Posterior vena cava (tissue), 2 donors: ENCODE measurements around the gene KCNJ11. TPM values are rescaled to one million over a fixed set of nuclear protein-coding genes. Genes with fewer than 3 reads are reported as not detected.
A peak's percentile ranks its signal among the peaks of the same experiment; 100 is the strongest.
"Not testable (repeated sequence)": the region's sequence is repeated elsewhere in the genome, so short reads cannot be mapped to it uniquely, and the experiment has no call there.

Experiments used
- DNase-seq: peaks from one replicate; pipeline ENCODE4 v3.0.0-alpha.2; 2020; ENCODE audit warnings: low spot score
- intact Hi-C, 2 donors: fragments of 100-400 bp; cut with DNase I; formaldehyde crosslinking; loops; one replicate each; pipeline versions ENCODE4 v1.14.1 to v1.14.2; 2022 to 2023
- long read RNA-seq, 2 donors: library from polyadenylated mRNA; unstranded; transcript quantifications; one replicate each; pipeline ENCODE4 v2.0.0, GENCODE V29; 2020 to 2021
- total RNA-seq, 2 donors: library from RNA; stranded (reverse); fragmentation: NEBNext Ultra II Directional; extraction: Animal tissue kit (Norgen Biotek cat#: 25700); gene quantifications; one replicate each; pipeline ENCODE4 v1.2.1, GENCODE V29; 2021
- donor health status: DM: yes; HTN: yes; CAD: no.
- donor health status: DM: yes; HTN: yes; CAD: no.

KCNJ11 gene
- 1 to 10 TPM in 1 of 2 donors, under 1 TPM in 1; 0.56 to 1.3 TPM for total RNA-seq
- long read RNA-seq, donor 1, partial matches to known transcripts = 0 of 1 reads
- long read RNA-seq, donor 1, other reads (novel, unspliced or antisense) = 0 of 1 reads
- long read RNA-seq, donor 2 = 0 reads

- intact Hi-C loops = no loop called here
- DNase-seq = peak; percentile 84
Measured at GRCh38 chr11:17388609-17389210, at the start of gene KCNJ11. Gene KCNJ11 (minus strand): TSS chr11:17388659. CDS start chr11:17388091, 568 bp downstream.

GRCh38 chr11:17437366-17437765 is 48.9 kb upstream of the KCNJ11 start:
- intact Hi-C loops = no loop called here
- DNase-seq = no peak

- no peak for DNase-seq
- intact Hi-C loops = no loop called here
Measured at GRCh38 chr11:17434108-17434507, 45.6 kb upstream of the KCNJ11 start.

- no peak for DNase-seq
- intact Hi-C loops = no loop called here
Measured at GRCh38 chr11:17432002-17432401, 43.5 kb upstream of the KCNJ11 start.

- DNase-seq = no peak
- intact Hi-C loops = no loop called here
Measured at GRCh38 chr11:17431139-17431538, 42.7 kb upstream of the KCNJ11 start.

GRCh38 chr11:17430616-17431015 is 42.2 kb upstream of the KCNJ11 start:
- DNase-seq = no peak
- intact Hi-C loops = no loop called here

GRCh38 chr11:17428925-17429324 is 40.5 kb upstream of the KCNJ11 start:
- no peak for DNase-seq
- intact Hi-C loops = no loop called here

- DNase-seq = no peak
- intact Hi-C loops = no loop called here
Measured at GRCh38 chr11:17428261-17428660, 39.8 kb upstream of the KCNJ11 start.

- DNase-seq = not testable (repeated sequence)
Measured at GRCh38 chr11:17426233-17426632, 37.8 kb upstream of the KCNJ11 start.

GRCh38 chr11:17423533-17424310 is 35.3 kb upstream of the KCNJ11 start:
- intact Hi-C loops = no loop called here

More at GRCh38 chr11:17426233-17426632, 37.8 kb upstream of the KCNJ11 start:
- intact Hi-C loops = not testable (repeated sequence)

GRCh38 chr11:17421781-17422180 is 33.3 kb upstream of the KCNJ11 start:
- intact Hi-C loops = no loop called here
- no peak for DNase-seq

More at GRCh38 chr11:17423533-17424310, 35.3 kb upstream of the KCNJ11 start:
- no peak for DNase-seq

GRCh38 chr11:17418444-17419081 is 30.1 kb upstream of the KCNJ11 start:
- DNase-seq = no peak
- intact Hi-C loops = no loop called here

GRCh38 chr11:17416492-17416891 is 28.0 kb upstream of the KCNJ11 start:
- DNase-seq = no peak
- intact Hi-C loops = no loop called here

- intact Hi-C loops = no loop called here
Measured at GRCh38 chr11:17415523-17416104, 27.2 kb upstream of the KCNJ11 start.

GRCh38 chr11:17414992-17415391 is 26.5 kb upstream of the KCNJ11 start:
- intact Hi-C loops = no loop called here

More at GRCh38 chr11:17415523-17416104, 27.2 kb upstream of the KCNJ11 start:
- peak; percentile 58 for DNase-seq

GRCh38 chr11:17414317-17414737 is 25.9 kb upstream of the KCNJ11 start:
- peak; percentile 56 for DNase-seq
- intact Hi-C loops = no loop called here

More at GRCh38 chr11:17414992-17415391, 26.5 kb upstream of the KCNJ11 start:
- peak; percentile 37 for DNase-seq

- peak; percentile 58 for DNase-seq
- intact Hi-C loops = no loop called here
Measured at GRCh38 chr11:17413414-17414316, 25.2 kb upstream of the KCNJ11 start.

GRCh38 chr11:17412488-17413180 is 24.2 kb upstream of the KCNJ11 start:
- peak; percentile 51 for DNase-seq

More at GRCh38 chr11:17412488-17413180, 24.2 kb upstream of the KCNJ11 start:
- intact Hi-C loops = no loop called here
